ENCODE measurements around the gene OR2J2. TPM values are rescaled to one million over a fixed set of nuclear protein-coding genes. Genes with fewer than 3 reads are reported as not detected.
"Not testable (repeated sequence)": the region's sequence is repeated elsewhere in the genome, so short reads cannot be mapped to it uniquely, and the experiment has no call there.

OR2J2 gene
- total and polyA plus RNA-seq, 3 donors from 2014 or later, result 0.54 to 4.4 (median 3.0) TPM

GRCh38 chr6:29153083-29153482 is 17.6 kb upstream of the OR2J2 start:
- H3K4me1 ChIP-seq, result no peaks in the 10 kb centered on the region
- H3K9me3 ChIP-seq, result no peaks in the 10 kb centered on the region
- H3K27ac ChIP-seq, result no peak overlapping the region
- TF ChIP-seq CTCF (IDR thresholded peaks at IDR 0.05), result no peak
- TF ChIP-seq POLR2A (IDR thresholded peaks at IDR 0.05), result no peak
- H3K4me3 ChIP-seq, result no peak overlapping the region
- WGBS, 2 donors, result 63 to 71% methylated on average over 1 of the region's 1 CpG
- intact Hi-C loops (cut with DNase I; ENCODE audit: low total_unique reads), result no loop called here
- no peaks in the 10 kb centered on the region for H3K36me3 ChIP-seq (ENCODE audit: low read depth, missing control alignments)
- no peaks in the 10 kb centered on the region for H3K27me3 ChIP-seq
- DNase-seq, result no peak

GRCh38 chr6:29155182-29155581 is 15.5 kb upstream of the OR2J2 start:
- DNase-seq; H3K27ac ChIP-seq; H3K36me3 ChIP-seq (ENCODE audit: low read depth, missing control alignments); H3K4me1 ChIP-seq; H3K27me3 ChIP-seq; intact Hi-C loops (cut with DNase I; ENCODE audit: low total_unique reads); H3K9me3 ChIP-seq; H3K4me3 ChIP-seq: not testable (repeated sequence)
- WGBS, 2 donors, result 55 to 88% methylated on average over 1 of the region's 1 CpG

- DNase-seq; H3K4me1 ChIP-seq; H3K27ac ChIP-seq; H3K27me3 ChIP-seq; H3K36me3 ChIP-seq (ENCODE audit: low read depth, missing control alignments); H3K9me3 ChIP-seq; intact Hi-C loops (cut with DNase I; ENCODE audit: low total_unique reads): not testable (repeated sequence)
- WGBS, 2 donors, result 69 to 90% methylated on average over 11 of the region's 29 CpGs
- peak overlapping the region in 1 of 2 donors; percentile 10 for H3K4me3 ChIP-seq
Measured at GRCh38 chr6:29159922-29160321, 10.8 kb upstream of the OR2J2 start.

GRCh38 chr6:29165571-29165970 is 5.1 kb upstream of the OR2J2 start:
- H3K27me3 ChIP-seq; H3K27ac ChIP-seq; DNase-seq; H3K4me3 ChIP-seq; H3K9me3 ChIP-seq; intact Hi-C loops (cut with DNase I; ENCODE audit: low total_unique reads); H3K36me3 ChIP-seq (ENCODE audit: low read depth, missing control alignments); H3K4me1 ChIP-seq: not testable (repeated sequence)
- 52 to 85% methylated on average over 2 to 10 of the region's 28 CpGs for WGBS, 2 donors

- H3K4me1 ChIP-seq, result no peaks in the 10 kb centered on the region
- H3K36me3 ChIP-seq (ENCODE audit: low read depth, missing control alignments), result no peaks in the 10 kb centered on the region
- TF ChIP-seq POLR2A (IDR thresholded peaks at IDR 0.05) (no peak), CTCF (IDR thresholded peaks at IDR 0.05) (no peak)
- intact Hi-C loops (cut with DNase I; ENCODE audit: low total_unique reads), result no loop called here
- no peaks in the 10 kb centered on the region for H3K9me3 ChIP-seq
- H3K4me3 ChIP-seq, result no peak overlapping the region
- DNase-seq, result no peak
- 82 to 96% methylated on average over 1 of the region's 1 CpG for WGBS, 2 donors
- no peak overlapping the region for H3K27ac ChIP-seq
- H3K27me3 ChIP-seq, result no peaks in the 10 kb centered on the region
Measured at GRCh38 chr6:29171736-29172135, 1.0 kb downstream of the OR2J2 start.

DNA sequence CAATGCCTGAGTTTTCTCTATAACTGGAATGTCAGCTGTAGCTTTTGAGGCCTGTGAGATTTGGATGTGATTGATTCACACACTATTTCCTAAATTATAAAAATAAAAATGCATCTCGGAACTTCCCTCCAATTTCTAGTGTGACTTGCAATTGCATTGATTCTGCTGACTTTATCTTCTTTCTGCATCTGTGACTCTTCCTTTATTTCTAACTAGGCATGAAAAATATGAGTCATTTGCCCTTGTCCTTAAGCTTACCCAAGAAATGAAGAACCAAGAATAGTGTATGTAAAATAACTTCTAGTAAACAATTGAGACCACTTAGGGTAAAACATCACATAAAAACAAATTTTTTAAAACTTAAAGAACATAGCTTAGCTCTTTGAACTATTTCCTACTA is 12.9 kb downstream of the OR2J2 start:
- no peaks in the 10 kb centered on the region for H3K27me3 ChIP-seq
- TF ChIP-seq POLR2A (IDR thresholded peaks at IDR 0.05) (no peak), CTCF (IDR thresholded peaks at IDR 0.05) (no peak)
- H3K9me3 ChIP-seq, result no peaks in the 10 kb centered on the region
- H3K4me3 ChIP-seq, result no peak overlapping the region
- intact Hi-C loops (cut with DNase I; ENCODE audit: low total_unique reads), result no loop called here
- H3K36me3 ChIP-seq (ENCODE audit: low read depth, missing control alignments), result no peaks in the 10 kb centered on the region
- H3K27ac ChIP-seq, result no peak overlapping the region
- DNase-seq, result no peak
- WGBS, 2 donors, result 79 to 83% methylated on average over 1 of the region's 1 CpG
- H3K4me1 ChIP-seq, result no peaks in the 10 kb centered on the region

GRCh38 chr6:29188659-29189058 is 18.0 kb downstream of the OR2J2 start:
- H3K4me1 ChIP-seq; H3K27ac ChIP-seq; H3K4me3 ChIP-seq; DNase-seq; intact Hi-C loops (cut with DNase I; ENCODE audit: low total_unique reads); H3K9me3 ChIP-seq; H3K36me3 ChIP-seq (ENCODE audit: low read depth, missing control alignments); H3K27me3 ChIP-seq: not testable (repeated sequence)
- 53 to 88% methylated on average over 1 of the region's 1 CpG for WGBS, 2 donors

All from testis (tissue), 3 donors.